Measurements from ENCODE around the gene PRRC1.

DNA sequence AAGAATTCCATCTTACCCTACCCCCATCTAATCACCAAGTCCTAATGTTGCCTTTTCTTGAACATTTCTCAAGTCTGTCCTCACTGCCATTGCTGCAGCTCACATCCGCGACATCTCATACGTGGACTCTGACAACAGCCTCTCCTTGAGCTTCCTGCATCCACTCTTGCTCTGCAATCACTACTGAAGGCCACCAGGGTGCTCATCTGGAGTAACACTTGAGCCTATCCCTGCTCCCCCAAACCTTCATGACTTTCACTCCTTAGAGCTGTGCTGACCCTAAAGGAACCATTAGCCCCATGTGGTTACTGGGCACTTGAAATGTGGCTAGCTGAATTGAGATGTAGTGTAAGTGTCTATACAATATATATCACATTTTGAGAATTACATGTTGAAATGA, 85.0 kb downstream of the PRRC1 start:
- TF ChIP-seq EZH2 (IDR thresholded peaks at IDR 0.05; ENCODE audit: low read depth, unreplicated experiment): no peak
- TF ChIP-seq, protein P1, sequence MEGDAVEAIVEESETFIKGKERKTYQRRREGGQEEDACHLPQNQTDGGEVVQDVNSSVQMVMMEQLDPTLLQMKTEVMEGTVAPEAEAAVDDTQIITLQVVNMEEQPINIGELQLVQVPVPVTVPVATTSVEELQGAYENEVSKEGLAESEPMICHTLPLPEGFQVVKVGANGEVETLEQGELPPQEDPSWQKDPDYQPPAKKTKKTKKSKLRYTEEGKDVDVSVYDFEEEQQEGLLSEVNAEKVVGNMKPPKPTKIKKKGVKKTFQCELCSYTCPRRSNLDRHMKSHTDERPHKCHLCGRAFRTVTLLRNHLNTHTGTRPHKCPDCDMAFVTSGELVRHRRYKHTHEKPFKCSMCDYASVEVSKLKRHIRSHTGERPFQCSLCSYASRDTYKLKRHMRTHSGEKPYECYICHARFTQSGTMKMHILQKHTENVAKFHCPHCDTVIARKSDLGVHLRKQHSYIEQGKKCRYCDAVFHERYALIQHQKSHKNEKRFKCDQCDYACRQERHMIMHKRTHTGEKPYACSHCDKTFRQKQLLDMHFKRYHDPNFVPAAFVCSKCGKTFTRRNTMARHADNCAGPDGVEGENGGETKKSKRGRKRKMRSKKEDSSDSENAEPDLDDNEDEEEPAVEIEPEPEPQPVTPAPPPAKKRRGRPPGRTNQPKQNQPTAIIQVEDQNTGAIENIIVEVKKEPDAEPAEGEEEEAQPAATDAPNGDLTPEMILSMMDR (conservative IDR thresholded peaks at IDR 0.05; ENCODE audit: low read depth in 2 of 2): peak; percentile 19 to 37; a peak in 3 of 4 replicates
- TF ChIP-seq REST (IDR thresholded peaks at IDR 0.05; ENCODE audit: unreplicated experiment): no peak
- TF ChIP-seq CREB1 (CRISPR knock-in tag; IDR thresholded peaks at IDR 0.05; ENCODE audit: low read depth): no peak
- no peak for TF ChIP-seq POLR2AphosphoS5 (IDR thresholded peaks at IDR 0.05; ENCODE audit: low read depth)
- no peak for TF ChIP-seq EZH2phosphoT487 (IDR thresholded peaks at IDR 0.05; ENCODE audit: unreplicated experiment)
- no peak for TF ChIP-seq ZNF462 (CRISPR knock-in tag; IDR thresholded peaks at IDR 0.05)
- TF ChIP-seq, protein P2, sequence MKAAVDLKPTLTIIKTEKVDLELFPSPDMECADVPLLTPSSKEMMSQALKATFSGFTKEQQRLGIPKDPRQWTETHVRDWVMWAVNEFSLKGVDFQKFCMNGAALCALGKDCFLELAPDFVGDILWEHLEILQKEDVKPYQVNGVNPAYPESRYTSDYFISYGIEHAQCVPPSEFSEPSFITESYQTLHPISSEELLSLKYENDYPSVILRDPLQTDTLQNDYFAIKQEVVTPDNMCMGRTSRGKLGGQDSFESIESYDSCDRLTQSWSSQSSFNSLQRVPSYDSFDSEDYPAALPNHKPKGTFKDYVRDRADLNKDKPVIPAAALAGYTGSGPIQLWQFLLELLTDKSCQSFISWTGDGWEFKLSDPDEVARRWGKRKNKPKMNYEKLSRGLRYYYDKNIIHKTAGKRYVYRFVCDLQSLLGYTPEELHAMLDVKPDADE (IDR thresholded peaks at IDR 0.05): no peak
- TF ChIP-seq NANOG (IDR thresholded peaks at IDR 0.05; ENCODE audit: borderline replicate concordance): no peak
- no peak for TF ChIP-seq ZNF331 (CRISPR knock-in tag; IDR thresholded peaks at IDR 0.05; ENCODE audit: low read depth)
- no peak for TF ChIP-seq JUNB (IDR thresholded peaks at IDR 0.05; ENCODE audit: unreplicated experiment)
- TF ChIP-seq ZNF114 (CRISPR knock-in tag; IDR thresholded peaks at IDR 0.05): no peak
